ENCODE measurements around the gene TGIF1.

TGIF1 gene

GRCh38 chr18:3450012-3450798, at the start of gene TGIF1:
TGIF1 (plus strand) TSS chr18:3450172; CDS start chr18:3450490, 318 bp downstream.
- no peaks in the 10 kb centered on the region for H3K79me2 ChIP-seq (ENCODE audit: insufficient read depth, low read length)
- no peaks in the 10 kb centered on the region for H3F3A ChIP-seq (ENCODE audit: insufficient read depth, low read length)
- H3K9me2 ChIP-seq (ENCODE audit: low read depth, low read length) = no peaks in the 10 kb centered on the region
- H3K9ac ChIP-seq (ENCODE audit: low read length) = peak within 1 kb of the TSS; percentile 75
- no peaks in the 10 kb centered on the region for H3K36me3 ChIP-seq (ENCODE audit: insufficient read depth, low read length)
- H3K27me3 ChIP-seq (ENCODE audit: insufficient read depth, low read length) = no peaks in the 10 kb centered on the region
- no peak for TF ChIP-seq CTCF (IDR thresholded peaks at IDR 0.05; ENCODE audit: low read length)
- no peak for TF ChIP-seq EZH2 (IDR thresholded peaks at IDR 0.05; ENCODE audit: borderline replicate concordance, low read length)
- peak within 1 kb of the TSS; percentile 73 for H3K4me3 ChIP-seq (ENCODE audit: low read depth, low read length, poor library complexity, severe bottlenecking)
- peak within 1 kb of the TSS; percentile 94 for H3K4me2 ChIP-seq (ENCODE audit: low read length)
- no peaks in the 10 kb centered on the region for H4K20me1 ChIP-seq (ENCODE audit: insufficient read depth, low read length)
- H3K27ac ChIP-seq (ENCODE audit: low read depth, low read length, poor library complexity, severe bottlenecking) = peak within 1 kb of the TSS; percentile 88
- H2AFZ ChIP-seq (ENCODE audit: low read length) = no peak within 1 kb of the TSS
- H3K4me1 ChIP-seq (ENCODE audit: insufficient read depth, low read length, severe bottlenecking) = peaks cover 36% of the 10 kb centered on the region
- H3K9me3 ChIP-seq (ENCODE audit: low read length) = no peaks in the 10 kb centered on the region

- TF ChIP-seq EZH2 (IDR thresholded peaks at IDR 0.05; ENCODE audit: borderline replicate concordance, low read length) (no peak), CTCF (IDR thresholded peaks at IDR 0.05; ENCODE audit: low read length) (no peak)
- no peaks in the 10 kb centered on the region for H3F3A ChIP-seq (ENCODE audit: insufficient read depth, low read length)
- H3K9ac ChIP-seq (ENCODE audit: low read length) = no peak overlapping the region
- H3K4me3 ChIP-seq (ENCODE audit: low read depth, low read length, poor library complexity, severe bottlenecking) = no peak overlapping the region
- no peaks in the 10 kb centered on the region for H4K20me1 ChIP-seq (ENCODE audit: insufficient read depth, low read length)
- H3K4me2 ChIP-seq (ENCODE audit: low read length) = no peak overlapping the region
- H3K9me3 ChIP-seq (ENCODE audit: low read length) = no peaks in the 10 kb centered on the region
- H3K27ac ChIP-seq (ENCODE audit: low read depth, low read length, poor library complexity, severe bottlenecking) = peak overlapping the region; percentile 45
- no peak overlapping the region for H2AFZ ChIP-seq (ENCODE audit: low read length)
- no peaks in the 10 kb centered on the region for H3K27me3 ChIP-seq (ENCODE audit: insufficient read depth, low read length)
- H3K79me2 ChIP-seq (ENCODE audit: insufficient read depth, low read length) = no peaks in the 10 kb centered on the region
- H3K4me1 ChIP-seq (ENCODE audit: insufficient read depth, low read length, severe bottlenecking) = peaks cover 9% of the 10 kb centered on the region
- H3K9me2 ChIP-seq (ENCODE audit: low read depth, low read length) = no peaks in the 10 kb centered on the region
- H3K36me3 ChIP-seq (ENCODE audit: insufficient read depth, low read length) = no peaks in the 10 kb centered on the region; the same call in 1 of the 2 replicates
These were observed 49.2 kb upstream of the TGIF1 start for GRCh38 chr18:3400567-3401296.

GRCh38 chr18:3401669-3402620, 48.0 kb upstream of the TGIF1 start:
- Histone ChIP-seq H3K4me1 (ENCODE audit: insufficient read depth, low read length, severe bottlenecking) (peaks cover 9% of the 10 kb centered on the region), H3K4me3 (ENCODE audit: low read depth, low read length, poor library complexity, severe bottlenecking) (no peak overlapping the region), H2AFZ (ENCODE audit: low read length) (no peak overlapping the region), H3F3A (ENCODE audit: insufficient read depth, low read length) (no peaks in the 10 kb centered on the region), H3K27ac (ENCODE audit: low read depth, low read length, poor library complexity, severe bottlenecking) (peak overlapping the region; percentile 45), H3K27me3 (ENCODE audit: insufficient read depth, low read length) (no peaks in the 10 kb centered on the region), H3K9ac (ENCODE audit: low read length) (no peak overlapping the region), H3K36me3 (ENCODE audit: insufficient read depth, low read length) (no peaks in the 10 kb centered on the region; the same call in 1 of the 2 replicates), H3K79me2 (ENCODE audit: insufficient read depth, low read length) (no peaks in the 10 kb centered on the region), H3K4me2 (ENCODE audit: low read length) (no peak overlapping the region), H3K9me3 (ENCODE audit: low read length) (no peaks in the 10 kb centered on the region), H3K9me2 (ENCODE audit: low read depth, low read length) (no peaks in the 10 kb centered on the region), H4K20me1 (ENCODE audit: insufficient read depth, low read length) (no peaks in the 10 kb centered on the region)
- no peak for TF ChIP-seq CTCF (IDR thresholded peaks at IDR 0.05; ENCODE audit: low read length)
- no peak for TF ChIP-seq EZH2 (IDR thresholded peaks at IDR 0.05; ENCODE audit: borderline replicate concordance, low read length)

All from OCI-LY1 (cell line).